Posterior vena cava (tissue), 2 donors: ENCODE data around the gene CACNA1F. TPM values are rescaled to one million over a fixed set of nuclear protein-coding genes. Genes with fewer than 3 reads are reported as not detected.

ENCODE experiments used
- DNase-seq: peaks from one replicate; pipeline ENCODE4 v3.0.0-alpha.2; 2020; ENCODE audit warnings: low spot score
- intact Hi-C, 2 donors: fragments of 100-400 bp; cut with DNase I; formaldehyde crosslinking; loops; one replicate each; pipeline versions ENCODE4 v1.14.1 to v1.14.2; 2022 to 2023
- total RNA-seq, 2 donors: library from RNA; stranded (reverse); fragmentation: NEBNext Ultra II Directional; extraction: Animal tissue kit (Norgen Biotek cat#: 25700); gene quantifications; one replicate each; pipeline ENCODE4 v1.2.1, GENCODE V29; 2021
- donor health status: DM: yes; HTN: yes; CAD: no.
- donor health status: DM: yes; HTN: yes; CAD: no.

Gene CACNA1F
- total RNA-seq, 2 donors from 2014 or later, result 0.09 to 0.10 TPM

DNA sequence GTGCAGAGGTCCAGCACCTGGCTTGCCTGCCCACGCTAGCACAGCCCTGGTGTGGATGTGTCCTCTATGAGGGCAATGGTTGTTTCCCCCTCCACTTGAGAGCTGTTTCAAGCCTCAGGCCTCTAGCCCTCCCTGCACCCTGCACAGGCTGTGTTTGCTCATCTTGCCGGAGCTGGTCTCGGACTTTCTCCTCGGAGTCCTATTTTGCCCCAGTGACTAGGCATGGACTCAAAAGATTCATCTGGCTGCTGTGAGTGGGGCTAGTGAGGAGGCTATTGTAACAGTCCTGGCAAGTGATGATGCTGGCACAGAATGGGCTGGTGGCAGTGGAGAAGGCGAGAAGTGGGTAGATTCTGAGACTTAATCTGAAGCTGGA, 25.6 kb upstream of the CACNA1F start:
- intact Hi-C loops, result no loop called here
- DNase-seq, result no peak

DNA sequence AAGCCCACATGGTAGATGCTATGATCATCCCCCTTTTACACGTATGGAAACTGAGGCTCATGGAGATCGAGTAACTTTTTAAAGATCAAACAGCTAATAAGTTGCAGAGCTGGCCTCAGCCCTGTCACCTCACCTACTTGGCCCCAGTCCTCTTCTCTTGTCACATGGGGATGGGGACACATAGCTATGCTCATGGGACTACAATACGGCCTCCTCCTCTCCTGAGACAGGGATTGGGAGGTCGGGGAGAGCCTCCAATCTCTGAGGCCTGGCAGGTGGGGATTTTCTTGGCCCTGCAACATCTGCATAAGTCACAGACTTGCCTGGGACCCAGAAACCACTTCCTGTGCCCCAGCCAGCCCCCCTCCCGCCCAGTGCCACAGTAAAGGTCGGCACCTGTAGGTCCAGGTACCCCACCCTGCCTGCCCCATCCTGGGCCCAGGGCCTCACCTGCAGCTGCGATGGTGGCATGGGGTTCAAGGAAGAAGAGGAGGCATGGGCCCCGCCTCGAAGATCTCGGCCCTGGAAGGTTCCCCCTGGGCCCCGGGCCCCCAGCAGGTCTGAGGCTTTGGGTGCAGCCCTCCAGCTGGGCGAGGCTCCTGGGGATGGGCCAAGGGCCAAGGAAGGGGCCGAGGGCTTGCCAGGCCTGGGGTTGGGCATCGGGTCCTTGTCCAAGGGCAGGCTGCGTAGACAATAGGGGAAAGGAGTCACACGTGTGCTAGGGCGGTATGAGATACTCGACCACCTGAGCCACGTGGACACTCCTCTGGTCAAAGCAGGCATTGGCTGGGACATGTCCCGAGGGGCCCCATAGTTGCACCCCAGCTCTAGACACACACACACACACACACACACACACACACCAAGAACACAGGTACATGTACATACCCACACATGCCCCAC, 25.0 kb upstream of the CACNA1F start:
- intact Hi-C loops, result no loop called here
- DNase-seq, result no peak

DNA sequence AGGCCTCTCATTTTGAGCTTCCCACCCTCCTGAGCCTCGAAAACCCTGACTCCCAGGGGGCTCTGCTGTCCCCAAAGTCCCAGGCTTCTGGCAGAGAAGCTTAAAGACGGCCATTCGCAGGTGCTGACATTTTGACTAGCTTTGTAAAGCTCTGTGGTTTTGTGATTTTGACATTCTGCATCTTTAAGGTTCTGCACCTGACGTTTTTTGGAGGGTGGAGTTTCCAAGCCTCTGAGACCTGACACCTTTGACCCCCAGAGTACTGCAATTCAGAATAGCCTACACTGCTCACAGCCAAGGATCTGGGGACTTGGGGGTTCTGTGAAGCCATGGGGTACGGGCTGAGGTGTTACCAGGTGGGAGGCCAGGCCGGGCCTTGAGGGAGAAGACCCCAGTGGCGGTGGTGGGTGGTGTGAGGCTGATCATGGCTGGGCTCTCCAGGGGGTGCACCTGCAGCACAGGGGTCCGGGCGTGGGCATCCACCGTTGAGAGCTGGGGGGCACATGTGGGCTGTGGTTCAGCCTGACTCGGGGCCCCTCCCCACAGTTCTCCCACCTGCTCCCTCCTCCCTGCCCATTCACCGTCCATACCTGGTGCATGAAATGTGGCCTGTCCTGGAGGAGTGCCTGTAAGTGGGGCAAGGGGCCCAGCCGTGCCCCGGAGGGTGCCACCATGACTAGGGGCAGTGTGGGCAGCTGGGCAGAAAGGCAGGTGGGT, 24.1 kb upstream of the CACNA1F start:
- intact Hi-C loops, result no loop called here

GRCh38 chrX:49256268-49256995, 23.3 kb upstream of the CACNA1F start:
- intact Hi-C loops, result no loop called here
- no peak for DNase-seq

More for the DNA sequence above, 24.1 kb upstream of the CACNA1F start:
- DNase-seq, result no peak

DNA sequence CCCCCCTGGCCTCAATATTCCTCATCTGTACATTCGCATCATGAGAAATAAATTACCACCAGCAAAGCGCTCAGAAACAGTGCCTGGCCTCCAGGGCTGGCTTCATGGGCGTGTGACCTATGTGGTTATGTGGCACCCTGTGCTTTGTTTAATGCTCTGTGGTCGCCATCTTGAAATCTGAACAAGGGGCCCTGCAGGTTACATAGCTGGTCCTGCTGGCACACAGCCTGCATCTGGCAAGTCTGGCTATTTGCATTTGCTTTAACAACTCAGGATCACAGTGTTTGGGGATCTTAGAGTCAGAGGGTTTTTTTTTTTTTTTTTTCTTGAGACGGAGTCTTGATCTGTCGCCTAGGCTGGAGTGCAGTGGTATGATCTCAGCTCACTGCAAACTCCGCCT, 21.5 kb upstream of the CACNA1F start:
- intact Hi-C loops, result no loop called here
- DNase-seq, result no peak

- intact Hi-C loops, result no loop called here
- no peak for DNase-seq
These were observed 18.2 kb upstream of the CACNA1F start for GRCh38 chrX:49251325-49251724.

- intact Hi-C loops, result no loop called here
- DNase-seq, result no peak
These were observed 17.4 kb upstream of the CACNA1F start for GRCh38 chrX:49250578-49250977.

DNA sequence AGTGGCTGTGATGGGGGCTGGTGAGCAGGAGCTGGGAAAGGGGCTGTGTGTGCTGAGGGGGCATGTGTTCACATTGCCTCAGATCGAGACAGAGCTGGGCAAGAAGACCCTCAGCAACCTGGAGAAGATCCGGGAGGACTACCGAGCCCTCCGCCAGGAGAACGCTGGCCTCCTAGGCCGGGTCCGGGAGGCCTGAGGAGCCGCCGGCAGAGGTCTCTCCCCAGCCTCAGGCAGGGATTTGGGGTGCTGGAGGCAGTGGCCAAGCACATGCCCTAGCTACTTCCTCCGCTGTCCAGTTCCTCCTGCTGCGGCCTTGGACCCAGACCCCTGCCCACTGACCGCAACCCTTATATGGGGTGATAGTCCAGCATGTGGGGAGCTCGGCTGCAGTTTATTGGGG, 16.9 kb upstream of the CACNA1F start:
- DNase-seq, result no peak
- intact Hi-C loops, result no loop called here

DNA sequence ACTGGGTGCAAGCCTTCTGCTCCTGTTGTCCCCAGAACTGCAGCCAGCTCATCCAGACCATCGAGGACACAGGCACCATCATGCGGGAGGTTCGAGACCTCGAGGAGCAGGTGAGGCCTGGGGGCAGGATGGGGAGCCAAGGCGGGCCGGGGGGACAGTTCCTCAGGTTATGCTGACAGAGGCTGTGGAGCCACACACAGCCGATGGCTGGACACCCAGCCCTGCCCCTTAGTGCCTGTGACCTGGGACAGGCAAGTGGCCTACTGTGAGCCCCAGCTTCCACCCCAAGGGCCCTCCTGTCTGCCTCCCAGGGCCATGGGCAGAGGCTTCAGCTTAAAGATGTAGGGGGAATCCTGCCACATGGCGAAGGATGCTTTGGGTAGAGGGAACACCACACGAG, 16.5 kb upstream of the CACNA1F start:
- no peak for DNase-seq
- intact Hi-C loops, result no loop called here

DNA sequence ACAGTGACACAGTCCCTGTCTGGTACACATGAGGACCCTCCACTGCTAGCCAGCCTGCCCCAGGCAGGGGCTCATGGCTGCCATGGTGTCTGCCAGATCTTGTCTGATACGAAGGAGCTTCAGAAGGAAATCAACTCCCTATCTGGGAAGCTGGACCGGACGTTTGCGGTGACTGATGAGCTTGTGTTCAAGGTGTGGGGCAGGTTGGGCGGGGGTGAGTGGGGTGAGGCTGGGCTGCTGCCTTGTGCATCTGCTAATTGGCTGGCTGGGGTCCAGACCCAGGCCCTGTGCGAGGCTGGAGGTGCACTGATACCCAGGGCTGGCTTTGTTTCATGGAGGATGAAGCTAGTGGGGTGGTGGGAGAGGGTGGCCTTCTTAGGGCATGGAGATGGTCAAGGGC, 15.9 kb upstream of the CACNA1F start:
- intact Hi-C loops, result no loop called here
- no peak for DNase-seq

DNA sequence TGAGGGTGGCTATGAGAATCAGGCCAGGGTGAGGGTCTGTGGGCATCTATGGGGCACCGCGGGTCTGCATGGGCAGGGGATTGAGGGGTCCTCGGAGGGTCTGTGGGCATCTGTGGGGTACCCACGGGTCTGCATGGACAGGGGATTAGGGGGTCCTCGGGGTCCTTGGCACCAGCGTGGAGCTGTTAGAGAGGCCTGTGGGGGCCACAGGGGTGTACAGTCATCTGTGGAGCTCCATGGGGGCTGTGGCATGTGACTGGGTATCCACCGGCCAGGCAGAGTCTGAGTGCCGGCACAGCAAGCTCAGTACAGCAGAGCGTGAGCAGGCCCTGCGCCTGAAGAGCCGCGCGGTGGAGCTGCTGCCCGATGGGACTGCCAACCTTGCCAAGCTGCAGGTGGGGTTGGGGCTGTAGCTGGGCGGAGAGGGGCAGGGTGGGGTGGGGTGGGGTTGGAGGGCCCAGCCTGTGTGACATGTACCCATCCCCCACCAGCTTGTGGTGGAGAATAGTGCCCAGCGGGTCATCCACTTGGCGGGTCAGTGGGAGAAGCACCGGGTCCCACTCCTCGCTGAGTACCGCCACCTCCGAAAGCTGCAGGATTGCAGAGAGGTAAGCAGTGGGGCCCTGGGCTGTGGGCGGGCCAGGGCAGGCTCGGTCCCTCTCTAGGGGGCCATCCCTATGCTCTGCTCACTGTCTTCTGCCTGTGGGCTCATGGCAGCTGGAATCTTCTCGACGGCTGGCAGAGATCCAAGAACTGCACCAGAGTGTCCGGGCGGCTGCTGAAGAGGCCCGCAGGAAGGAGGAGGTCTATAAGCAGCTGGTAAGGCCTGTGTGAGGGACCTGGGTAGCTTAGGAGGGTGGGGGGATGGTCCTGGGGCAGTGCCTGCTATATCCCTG, 15.0 kb upstream of the CACNA1F start:
- DNase-seq, result no peak
- intact Hi-C loops, result no loop called here

DNA sequence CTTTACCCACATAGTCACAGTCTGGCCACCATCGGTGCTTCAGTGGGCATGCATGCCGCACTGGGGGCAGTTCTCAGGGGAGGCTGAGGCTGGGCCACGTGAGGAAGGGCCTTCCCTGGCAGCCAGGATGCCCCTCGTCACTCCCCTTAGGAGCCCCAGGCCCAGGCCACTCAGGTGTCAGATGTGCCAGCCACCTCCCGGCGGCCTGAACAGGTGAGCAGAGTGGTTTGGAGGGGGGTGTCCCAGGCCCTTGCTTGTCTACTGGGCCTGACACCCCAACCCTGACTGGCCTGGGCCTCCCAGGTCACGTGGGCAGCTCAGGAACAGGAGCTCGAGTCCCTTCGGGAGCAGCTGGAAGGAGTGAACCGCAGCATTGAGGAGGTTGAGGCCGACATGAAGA, 14.2 kb upstream of the CACNA1F start:
- intact Hi-C loops, result no loop called here
- no peak for DNase-seq

DNA sequence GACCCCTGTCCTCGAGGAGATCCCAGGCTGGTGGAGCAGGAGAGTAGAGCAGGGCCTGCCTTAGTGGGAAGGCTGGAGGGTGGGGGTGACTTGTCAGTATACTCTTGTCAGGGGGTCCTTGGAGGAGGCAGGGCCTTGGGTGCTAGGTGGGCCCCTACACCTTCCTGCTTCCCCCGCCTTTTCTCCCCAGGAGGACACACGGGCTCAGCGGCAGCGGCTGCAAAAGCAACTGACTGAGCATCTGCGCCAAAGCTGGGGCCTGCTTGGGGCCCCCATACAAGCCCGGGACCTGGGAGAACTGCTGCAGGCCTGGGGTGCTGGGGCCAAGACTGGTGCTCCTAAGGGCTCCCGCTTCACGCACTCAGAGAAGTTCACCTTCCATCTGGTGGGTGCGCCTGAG, 13.4 kb upstream of the CACNA1F start:
- DNase-seq, result no peak
- intact Hi-C loops, result no loop called here

GRCh38 chrX:49244207-49244606, 11.1 kb upstream of the CACNA1F start:
- no peak for DNase-seq
- intact Hi-C loops, result no loop called here

- DNase-seq, result no peak
- intact Hi-C loops, result no loop called here
These were observed 10.0 kb upstream of the CACNA1F start for GRCh38 chrX:49243166-49243565.

DNA sequence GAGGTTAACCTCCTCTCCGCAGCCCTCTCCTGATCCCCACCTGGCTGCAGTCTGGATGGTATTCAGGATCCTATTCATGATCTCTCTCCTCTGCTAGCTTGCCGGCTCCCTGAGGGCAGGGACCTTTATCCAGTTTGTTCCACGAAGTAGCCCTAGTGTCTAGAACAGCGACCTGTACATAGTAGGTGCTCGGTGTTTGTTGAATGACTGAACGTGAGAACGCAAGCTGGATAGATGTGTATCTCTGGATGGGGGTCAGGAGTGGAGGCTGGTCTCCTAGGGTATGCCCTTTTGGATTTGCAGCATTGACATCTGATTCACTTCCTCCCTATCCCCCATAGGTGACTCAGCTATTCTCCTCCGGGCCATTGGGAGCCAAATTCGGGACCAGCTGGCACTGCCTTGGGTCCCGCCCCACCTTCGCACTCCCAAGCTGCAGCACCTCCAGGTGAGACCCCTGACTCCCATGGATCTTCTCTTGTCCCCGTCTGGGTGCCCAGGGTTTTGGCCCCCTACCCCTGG, 9.5 kb upstream of the CACNA1F start:
- DNase-seq, result no peak
- intact Hi-C loops, result no loop called here

DNA sequence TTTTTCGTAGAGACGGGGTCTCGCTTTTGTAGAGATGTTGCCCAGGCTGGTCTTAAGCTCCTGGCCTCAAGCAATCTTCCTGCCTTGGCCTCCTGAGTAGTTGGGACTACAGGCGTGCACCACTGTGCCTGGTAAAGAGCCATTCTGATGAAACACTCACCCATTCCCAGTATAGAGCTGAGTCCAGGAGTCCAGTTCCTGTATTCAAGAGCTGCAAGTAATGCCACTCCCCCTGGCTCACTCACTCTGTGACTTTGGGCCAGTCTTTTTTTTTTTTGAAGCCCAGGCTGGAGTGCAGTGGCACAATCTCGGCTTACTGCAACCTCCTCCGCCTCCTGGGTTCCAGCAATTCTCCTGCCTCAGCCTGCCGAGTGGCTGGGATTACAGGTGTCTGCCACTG, 5.6 kb upstream of the CACNA1F start:
- DNase-seq, result no peak
- intact Hi-C loops, result no loop called here

- DNase-seq, result no peak
- intact Hi-C loops, result no loop called here
These were observed 3.9 kb upstream of the CACNA1F start for GRCh38 chrX:49237060-49237459.
